Measurements from ENCODE around the gene CENPE. TPM values are rescaled to one million over a fixed set of nuclear protein-coding genes. Genes with fewer than 3 reads are reported as not detected.

Gene CENPE
- total RNA-seq, 1 experiment from 2014 or later = 38.1 TPM

DNA sequence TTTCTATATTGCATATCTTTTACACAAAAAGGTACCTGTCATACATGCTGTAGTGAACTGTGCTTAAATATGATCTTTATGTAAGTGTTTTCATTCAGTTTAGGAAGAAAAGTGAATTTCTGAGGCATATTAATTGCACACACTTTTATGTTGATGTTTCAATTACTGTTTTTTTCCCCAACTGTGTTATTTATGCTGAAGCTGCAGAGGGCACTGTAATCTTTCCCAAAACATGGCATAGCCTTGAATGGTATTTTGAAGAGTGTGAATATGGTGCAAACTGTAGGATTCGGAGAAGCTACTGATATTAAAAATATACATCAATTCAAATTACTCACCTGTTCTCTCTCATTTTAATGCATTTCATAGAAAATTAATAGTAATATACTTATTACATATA, 6.0 kb upstream of the CENPE start:
- no peaks in the 10 kb centered on the region for H3K9me3 ChIP-seq (ENCODE audit: control insufficient read depth, low read depth, low read length)
- no peaks in the 10 kb centered on the region for H3K4me1 ChIP-seq (ENCODE audit: insufficient read depth, low read length)
- no peaks in the 10 kb centered on the region for H3K79me2 ChIP-seq (ENCODE audit: insufficient read depth, low read length)
- no peak overlapping the region for H3T11ph ChIP-seq (ENCODE audit: low read length)
- H2BK5ac ChIP-seq (ENCODE audit: insufficient read length, low read length) = no peak overlapping the region
- H4K5ac ChIP-seq (ENCODE audit: insufficient read length, low read depth, low read length) = no peak overlapping the region
- no peak overlapping the region for H4K8ac ChIP-seq (replicated peaks; ENCODE audit: insufficient read length, low read depth, low read length)
- H3K56ac ChIP-seq (ENCODE audit: insufficient read length, low read depth, low read length) = no peak overlapping the region
- H3K4ac ChIP-seq (ENCODE audit: low read depth, low read length) = no peak overlapping the region
- no peak overlapping the region for H3K9ac ChIP-seq (ENCODE audit: extremely low read depth, insufficient read length, low read length)
- H3K27me3 ChIP-seq (ENCODE audit: insufficient read depth, low read length) = no peaks in the 10 kb centered on the region
- no peaks in the 10 kb centered on the region for H3K27me3 Mint-ChIP-seq (ENCODE audit: low read depth)
- no peak overlapping the region for H3K4me2 ChIP-seq (ENCODE audit: insufficient read depth, insufficient read length, low read length)
- H3K27ac ChIP-seq (ENCODE audit: insufficient read length, low read depth, low read length) = no peak overlapping the region
- no peak overlapping the region for H2BK20ac ChIP-seq (ENCODE audit: low read depth, low read length, poor library complexity, severe bottlenecking)
- H3K14ac ChIP-seq (ENCODE audit: insufficient read depth, low read length) = no peak overlapping the region
- no peak for DNase-seq
- WGBS (ENCODE audit: extremely low coverage, insufficient read length, low lambda C conversion rate) = no CpG with 5 or more reads among the region's 1 CpG
- H3K79me1 ChIP-seq (ENCODE audit: insufficient read depth, low read depth, low read length, poor library complexity, severe bottlenecking) = no peaks in the 10 kb centered on the region
- no peaks in the 10 kb centered on the region for H3K23me2 ChIP-seq (ENCODE audit: insufficient read length, low read depth, low read length, poor library complexity, severe bottlenecking)
- peaks cover 4 to 5% of the 10 kb centered on the region in 2 experiments; a peak in 3 of 4 replicates for H3K4me1 Mint-ChIP-seq
- H3K4me3 Mint-ChIP-seq = no peak overlapping the region
- TF ChIP-seq, protein P1, sequence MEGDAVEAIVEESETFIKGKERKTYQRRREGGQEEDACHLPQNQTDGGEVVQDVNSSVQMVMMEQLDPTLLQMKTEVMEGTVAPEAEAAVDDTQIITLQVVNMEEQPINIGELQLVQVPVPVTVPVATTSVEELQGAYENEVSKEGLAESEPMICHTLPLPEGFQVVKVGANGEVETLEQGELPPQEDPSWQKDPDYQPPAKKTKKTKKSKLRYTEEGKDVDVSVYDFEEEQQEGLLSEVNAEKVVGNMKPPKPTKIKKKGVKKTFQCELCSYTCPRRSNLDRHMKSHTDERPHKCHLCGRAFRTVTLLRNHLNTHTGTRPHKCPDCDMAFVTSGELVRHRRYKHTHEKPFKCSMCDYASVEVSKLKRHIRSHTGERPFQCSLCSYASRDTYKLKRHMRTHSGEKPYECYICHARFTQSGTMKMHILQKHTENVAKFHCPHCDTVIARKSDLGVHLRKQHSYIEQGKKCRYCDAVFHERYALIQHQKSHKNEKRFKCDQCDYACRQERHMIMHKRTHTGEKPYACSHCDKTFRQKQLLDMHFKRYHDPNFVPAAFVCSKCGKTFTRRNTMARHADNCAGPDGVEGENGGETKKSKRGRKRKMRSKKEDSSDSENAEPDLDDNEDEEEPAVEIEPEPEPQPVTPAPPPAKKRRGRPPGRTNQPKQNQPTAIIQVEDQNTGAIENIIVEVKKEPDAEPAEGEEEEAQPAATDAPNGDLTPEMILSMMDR (conservative IDR thresholded peaks at IDR 0.05) = peak; percentile 63
- H2BK120ac ChIP-seq (ENCODE audit: low read depth, low read length, poor library complexity, severe bottlenecking) = no peak overlapping the region
- no peak overlapping the region for H2AK5ac ChIP-seq (ENCODE audit: insufficient read length, low read length)
- no peaks in the 10 kb centered on the region for H4K20me1 ChIP-seq (ENCODE audit: control insufficient read depth, insufficient read depth, insufficient read length)
- H3K18ac ChIP-seq (ENCODE audit: insufficient read length, low read depth, low read length) = no peak overlapping the region
- no peak overlapping the region for H3K27ac Mint-ChIP-seq
- H3K23ac ChIP-seq (ENCODE audit: insufficient read length, low read depth, low read length) = no peak overlapping the region
- no peak overlapping the region for H4K91ac ChIP-seq (ENCODE audit: insufficient read length, low read depth, low read length)
- no peak overlapping the region for H2BK15ac ChIP-seq (ENCODE audit: low read depth, low read length)
- no peak overlapping the region for H2BK12ac ChIP-seq (ENCODE audit: insufficient read length, low read depth, low read length)
- H2AFZ ChIP-seq (ENCODE audit: low read length) = no peak overlapping the region
- peaks cover 0 to 3% (median 0%) of the 10 kb centered on the region in 3 experiments; a peak in 3 of 7 replicates for H3K36me3 Mint-ChIP-seq (ENCODE audit: insufficient read depth in 1 of 3, low read depth in 3 of 3)
- H3K9me3 Mint-ChIP-seq = no peaks in the 10 kb centered on the region

Data from H9 (cell line).